ENCODE measurements around the gene SULF2.
A peak's percentile ranks its signal among the peaks of the same experiment; 100 is the strongest.

Gene SULF2

GRCh38 chr20:47669152-47669425, 116.2 kb downstream of the SULF2 start:
- DNase-seq (ENCODE audit: low read depth, low spot score), result no peak

DNA sequence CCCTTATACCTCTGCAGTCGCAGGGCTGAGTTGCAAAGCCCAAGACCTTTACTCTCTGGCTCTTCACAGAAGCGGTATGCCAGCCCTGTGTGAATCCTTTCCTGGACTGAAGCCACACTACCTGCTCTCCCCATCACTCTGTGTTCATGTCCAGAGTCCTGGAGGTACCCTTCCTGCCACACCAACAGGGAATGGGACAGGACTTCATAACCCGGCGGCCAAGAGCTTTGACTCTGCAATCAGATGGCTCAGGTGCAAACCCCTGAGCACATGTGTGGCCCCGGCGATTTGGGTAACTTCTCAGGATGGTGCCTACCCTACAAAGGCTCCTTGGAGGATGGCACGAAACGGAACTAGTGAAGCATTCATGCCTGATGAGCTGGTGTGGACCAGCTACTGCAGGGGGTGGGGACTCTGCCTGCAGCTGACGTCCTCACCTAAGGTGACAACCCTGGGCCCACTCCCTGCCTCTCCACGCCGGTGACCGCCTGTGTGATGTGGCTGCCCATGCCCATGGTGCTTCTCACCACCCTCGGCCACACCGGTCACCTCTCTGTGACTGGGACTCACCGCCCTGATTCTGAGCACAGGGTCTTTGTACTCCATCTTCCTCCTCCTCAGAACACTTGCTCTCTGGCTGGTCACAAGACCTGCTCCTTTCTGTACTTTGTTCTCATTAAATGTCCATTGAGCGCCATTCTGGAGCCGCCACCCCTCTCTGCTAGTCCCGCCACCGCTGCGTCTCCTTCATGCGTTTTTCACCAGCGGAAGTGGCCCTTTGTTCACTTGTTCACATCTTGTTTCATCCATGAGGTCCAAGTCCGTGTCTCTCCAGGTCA, 116.7 kb downstream of the SULF2 start:
- no peak for DNase-seq (ENCODE audit: low read depth, low spot score)

DNA sequence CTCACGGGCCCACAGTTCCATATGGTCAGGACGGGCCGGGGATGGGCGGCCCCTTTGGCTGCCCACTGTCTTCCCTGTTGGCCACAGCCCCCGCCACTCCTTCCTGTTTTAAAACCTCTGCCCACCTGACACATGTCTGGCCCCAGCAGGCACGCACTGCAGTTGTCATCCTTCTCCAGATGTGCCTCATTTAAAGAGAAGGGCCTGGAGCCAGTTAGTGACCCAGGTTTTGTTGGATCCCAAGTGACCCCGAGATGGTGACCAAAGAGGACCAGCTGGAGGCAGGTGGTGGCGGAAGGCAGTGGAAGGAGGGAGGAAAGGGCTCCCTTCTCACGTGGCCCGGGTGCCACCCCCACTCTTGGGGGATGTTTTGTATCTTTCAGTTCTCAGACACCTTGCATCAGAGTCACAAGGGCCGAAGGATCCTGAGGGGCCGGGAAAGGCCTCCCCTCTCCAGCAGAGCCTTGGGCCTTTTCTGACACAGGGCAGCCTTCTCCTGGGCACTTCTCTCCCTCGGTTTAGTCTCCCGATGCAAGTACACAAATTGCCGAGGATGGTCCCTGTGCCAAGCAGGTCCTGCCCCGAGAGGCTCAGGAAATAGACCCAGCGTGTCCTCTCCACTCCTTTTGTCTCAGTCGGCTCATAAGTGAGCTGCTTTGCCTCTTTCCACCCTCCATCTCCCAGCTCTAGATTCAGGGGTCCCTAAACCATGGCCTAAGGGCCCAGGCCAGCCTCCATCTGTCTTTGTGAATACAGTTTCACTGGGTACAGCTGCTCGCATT, 117.6 kb downstream of the SULF2 start:
- DNase-seq (ENCODE audit: low read depth, low spot score), result no peak

GRCh38 chr20:47667086-47667485, 118.2 kb downstream of the SULF2 start:
- no peak for DNase-seq (ENCODE audit: low read depth, low spot score)

DNA sequence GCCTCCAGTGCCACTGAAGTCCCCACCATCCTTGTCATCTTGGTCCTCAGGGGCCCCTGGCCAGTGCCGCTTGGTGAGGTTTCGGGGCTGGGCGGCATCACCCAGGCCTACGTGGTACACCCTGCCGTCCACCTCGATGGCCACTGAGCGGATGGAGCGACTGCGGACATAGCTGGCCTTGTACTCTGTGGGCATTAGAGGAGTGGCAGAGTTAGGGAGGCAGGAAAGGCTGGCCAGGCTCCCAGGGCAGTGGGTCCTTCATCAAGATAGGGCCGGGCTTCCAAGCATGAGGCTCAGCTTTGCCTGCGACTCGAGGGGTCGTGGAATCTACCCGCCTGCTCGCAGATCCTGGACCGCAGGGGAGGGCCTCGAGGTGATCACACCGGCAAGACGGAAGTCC, 119.0 kb downstream of the SULF2 start:
- no peak for DNase-seq (ENCODE audit: low read depth, low spot score)

GRCh38 chr20:47665221-47665991, 119.9 kb downstream of the SULF2 start:
- no peak for DNase-seq (ENCODE audit: low read depth, low spot score)

GRCh38 chr20:47664744-47665143, 120.5 kb downstream of the SULF2 start:
- DNase-seq (ENCODE audit: low read depth, low spot score), result no peak

GRCh38 chr20:47664068-47664437, 121.2 kb downstream of the SULF2 start:
- no peak for DNase-seq (ENCODE audit: low read depth, low spot score)

- DNase-seq (ENCODE audit: low read depth, low spot score), result peak; percentile 45
Observed at GRCh38 chr20:47663354-47664067, 121.8 kb downstream of the SULF2 start.

DNA sequence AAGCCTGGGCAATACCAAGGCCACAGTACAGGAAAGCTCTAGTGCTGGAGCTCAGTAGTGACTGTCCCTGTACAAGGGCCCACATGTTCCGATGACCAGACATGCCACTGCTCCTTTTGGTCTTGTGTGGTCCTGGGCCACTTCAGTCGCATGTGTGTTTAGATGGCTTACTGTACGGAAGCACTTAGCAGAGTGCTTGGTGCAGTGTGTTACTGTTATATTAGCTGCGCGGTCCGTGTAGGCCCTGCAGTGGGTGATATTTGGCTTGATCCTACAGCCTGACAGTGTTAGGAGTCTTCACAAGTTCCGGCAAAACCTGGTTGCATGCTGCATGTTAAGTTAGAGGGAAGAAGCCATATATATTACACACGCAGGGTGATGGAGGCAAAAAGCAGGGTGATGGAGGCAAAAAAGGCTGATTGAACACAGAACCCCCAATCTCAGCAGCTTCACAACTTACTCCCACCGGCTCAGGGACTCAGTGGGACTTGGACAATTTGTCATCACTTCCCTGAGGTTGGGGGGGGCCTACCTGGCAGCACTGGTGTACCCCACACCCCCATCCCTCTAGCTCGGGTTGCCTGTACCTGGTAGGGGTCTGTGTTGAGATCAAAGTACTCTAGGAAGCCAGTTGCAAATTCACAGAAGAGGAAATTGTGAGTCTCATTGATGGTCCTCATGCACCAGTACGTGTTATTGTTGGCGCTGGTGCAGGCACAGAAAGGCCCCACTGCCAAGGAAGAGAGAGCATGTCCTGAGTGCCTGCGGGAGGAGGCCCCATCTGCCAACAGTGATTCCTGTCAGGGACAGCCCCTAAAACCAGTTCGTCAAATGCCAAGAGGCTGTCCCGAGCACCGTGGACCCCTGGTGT, 122.6 kb downstream of the SULF2 start:
- no peak for DNase-seq (ENCODE audit: low read depth, low spot score)

- no peak for DNase-seq (ENCODE audit: low read depth, low spot score)
Observed at GRCh38 chr20:47661714-47662113, 123.6 kb downstream of the SULF2 start.

DNA sequence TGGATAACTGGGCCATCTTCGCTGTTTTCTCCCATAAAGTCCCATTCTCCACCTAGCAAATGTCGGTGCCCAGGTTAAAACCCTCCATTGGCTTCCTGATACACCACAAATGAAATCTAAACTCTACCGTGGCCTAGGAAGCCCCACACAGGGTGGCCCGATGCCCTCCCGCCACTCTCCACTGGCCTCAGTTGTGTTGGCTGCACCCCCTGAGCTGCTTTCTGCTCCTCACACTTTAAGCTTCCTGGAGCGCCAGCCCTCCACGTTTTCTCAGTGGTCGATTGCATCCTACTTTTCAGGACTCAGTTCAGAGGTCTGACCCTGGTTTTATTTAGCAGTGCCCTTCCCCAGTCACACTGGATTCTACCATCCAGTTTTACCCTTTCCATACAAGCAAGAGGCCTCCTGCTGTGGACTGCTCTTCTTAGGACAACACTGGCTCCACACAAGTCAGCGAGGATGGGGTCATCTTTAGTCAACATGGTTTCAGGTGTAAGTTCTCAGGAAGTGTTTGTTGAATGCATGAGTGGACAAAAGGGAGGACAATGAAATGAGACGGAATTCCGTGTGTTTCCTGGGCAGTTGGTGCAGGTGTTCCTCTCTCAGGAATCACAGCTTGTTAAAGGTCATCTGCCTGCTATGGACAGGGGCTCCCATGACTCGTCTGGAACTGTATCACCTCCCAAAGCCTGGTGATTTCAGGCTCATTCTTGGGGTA, 124.1 kb downstream of the SULF2 start:
- DNase-seq (ENCODE audit: low read depth, low spot score), result no peak

DNA sequence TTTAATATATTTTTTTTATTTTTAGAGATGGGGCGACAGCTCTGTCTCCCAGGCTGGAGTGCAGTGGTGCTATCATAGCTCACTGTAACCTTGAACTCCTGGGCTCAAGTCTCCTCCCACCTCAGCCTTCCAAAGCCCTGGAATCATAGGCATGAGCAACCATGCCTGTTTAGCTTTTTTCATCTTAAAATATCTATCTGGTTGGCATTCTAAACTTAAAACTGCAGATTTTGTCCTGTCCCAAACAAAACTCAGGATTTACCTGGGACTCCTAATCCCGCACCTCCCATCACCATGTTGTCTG, 124.7 kb downstream of the SULF2 start:
- DNase-seq (ENCODE audit: low read depth, low spot score), result no peak

GRCh38 chr20:47659904-47660601, 125.2 kb downstream of the SULF2 start:
- DNase-seq (ENCODE audit: low read depth, low spot score), result no peak

DNA sequence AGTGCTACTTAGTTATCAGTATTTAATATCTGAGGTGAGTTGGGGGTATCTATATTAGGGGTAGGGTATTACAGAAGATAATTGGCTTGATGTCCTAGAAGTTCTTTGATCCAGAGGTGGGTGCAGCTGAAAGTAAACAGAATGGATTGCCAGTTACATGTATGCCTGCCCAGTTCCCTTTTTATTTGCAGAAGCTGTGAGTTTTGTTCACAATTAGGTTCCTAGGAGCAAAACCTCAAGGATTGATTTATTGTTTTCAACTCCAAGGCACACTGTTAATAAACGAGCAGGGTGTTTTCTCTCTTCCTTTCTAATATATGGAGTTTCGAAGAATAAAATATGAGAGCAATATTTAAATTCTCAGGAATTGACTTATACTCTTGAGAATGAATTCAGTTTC, 129.0 kb downstream of the SULF2 start:
- DNase-seq (ENCODE audit: low read depth, low spot score), result no peak

DNA sequence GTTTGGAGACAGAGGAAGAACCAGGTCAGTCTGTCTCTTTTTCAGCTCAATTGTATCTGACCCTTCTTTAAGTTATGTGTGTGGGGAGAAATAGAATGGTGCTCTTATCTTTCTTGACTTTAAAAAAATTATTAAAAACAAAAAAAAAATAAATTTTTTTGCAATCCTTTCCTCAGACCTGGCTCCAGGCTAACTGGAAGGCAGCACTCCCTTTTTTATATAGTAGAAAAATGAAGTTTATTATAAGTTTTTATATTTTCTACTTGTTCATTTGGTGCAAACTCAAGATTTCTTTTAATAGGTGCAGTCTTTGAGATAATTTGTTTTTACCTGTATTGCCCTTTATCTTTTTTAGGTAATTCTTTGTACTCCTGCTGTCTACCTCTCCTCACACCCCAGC, 129.6 kb downstream of the SULF2 start:
- DNase-seq (ENCODE audit: low read depth, low spot score), result no peak

DNA sequence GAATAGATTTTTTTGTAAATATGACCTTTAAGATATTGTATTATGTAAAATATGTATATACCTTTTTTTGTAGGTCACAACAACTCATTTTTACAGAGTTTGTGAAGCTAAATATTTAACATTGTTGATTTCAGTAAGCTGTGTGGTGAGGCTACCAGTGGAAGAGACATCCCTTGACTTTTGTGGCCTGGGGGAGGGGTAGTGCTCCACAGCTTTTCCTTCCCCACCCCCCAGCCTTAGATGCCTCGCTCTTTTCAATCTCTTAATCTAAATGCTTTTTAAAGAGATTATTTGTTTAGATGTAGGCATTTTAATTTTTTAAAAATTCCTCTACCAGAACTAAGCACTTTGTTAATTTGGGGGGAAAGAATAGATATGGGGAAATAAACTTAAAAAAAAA, 130.9 kb downstream of the SULF2 start:
- DNase-seq (ENCODE audit: low read depth, low spot score), result no peak

- DNase-seq (ENCODE audit: low read depth, low spot score), result no peak
Observed at GRCh38 chr20:47653869-47654268, 131.4 kb downstream of the SULF2 start.

- DNase-seq (ENCODE audit: low read depth, low spot score), result no peak
Observed at GRCh38 chr20:47652794-47653193, 132.5 kb downstream of the SULF2 start.

- DNase-seq (ENCODE audit: low read depth, low spot score), result no peak
Observed at GRCh38 chr20:47652301-47652700, 133.0 kb downstream of the SULF2 start.

Measured in iPS DF 19.7 (cell line).